Activated CD8-positive, alpha-beta T cell treated with anti-CD3 and anti-CD28 coated beads for 36 hours (primary cell): ENCODE measurements around the gene PLXND1. TPM values are rescaled to one million over a fixed set of nuclear protein-coding genes. Genes with fewer than 3 reads are reported as not detected.

Experiments used
- ATAC-seq: fragments of 200-7000 bp; cut with Tn5 transposase; one replicate; pipeline ENCODE4 v1.10.0; 2021; ENCODE audit warnings: mild to moderate bottlenecking, moderate library complexity
- CTCF ChIA-PET: fragments of 350-600 bp; sonication (Branson Sonifier 250); formaldehyde crosslinking; loops from one replicate; lab custom pipeline; 2021; ENCODE audit warnings: antibody characterized with exemption; lab: Charles Lee
- POLR2A ChIA-PET: fragments of 350-600 bp; sonication (Branson Sonifier 250); formaldehyde crosslinking; loops from one replicate; lab custom pipeline; 2021; ENCODE audit warnings: antibody characterized with exemption; lab: Charles Lee
- DNase-seq: peaks from one replicate; pipeline ENCODE4 v3.0.0-alpha.2; 2020
- H3K27ac Mint-ChIP-seq: one replicate; pipeline ENCODE4 v1.8.0; 2021; ENCODE audit warnings: mild to moderate bottlenecking, mixed read lengths
- H3K27me3 Mint-ChIP-seq: one replicate; pipeline ENCODE4 v1.8.0; 2021; ENCODE audit warnings: mixed read lengths
- H3K36me3 Mint-ChIP-seq: one replicate; pipeline ENCODE4 v1.8.0; 2021; ENCODE audit warnings: low read depth, mixed read lengths
- H3K4me1 Mint-ChIP-seq: one replicate; pipeline ENCODE4 v1.8.0; 2021; ENCODE audit warnings: low read depth, mixed read lengths
- H3K4me3 Mint-ChIP-seq: one replicate; pipeline ENCODE4 v1.8.0; 2021; ENCODE audit warnings: mild to moderate bottlenecking, moderate library complexity, mixed read lengths
- H3K9me3 Mint-ChIP-seq: one replicate; pipeline ENCODE4 v1.8.0; 2021; ENCODE audit warnings: mixed read lengths
- CTCF ChIP-seq: fragments of 200-600 bp; IDR thresholded peaks from one replicate; pipeline ENCODE4 v1.8.0; 2022; ENCODE audit warnings: antibody characterized with exemption, mild to moderate bottlenecking
- intact Hi-C: fragments of 100-400 bp; cut with micrococcal nuclease; formaldehyde crosslinking; loops from one replicate; pipeline ENCODE4 v1.10.0; 2022
- total RNA-seq, 2 experiments: library from RNA; stranded (reverse); gene quantifications; one replicate each; pipeline ENCODE4 v1.2.3, GENCODE V29; 2021

The PLXND1 gene
- total RNA-seq, 2 experiments from 2014 or later, result 10.7 to 12.5 TPM

DNA sequence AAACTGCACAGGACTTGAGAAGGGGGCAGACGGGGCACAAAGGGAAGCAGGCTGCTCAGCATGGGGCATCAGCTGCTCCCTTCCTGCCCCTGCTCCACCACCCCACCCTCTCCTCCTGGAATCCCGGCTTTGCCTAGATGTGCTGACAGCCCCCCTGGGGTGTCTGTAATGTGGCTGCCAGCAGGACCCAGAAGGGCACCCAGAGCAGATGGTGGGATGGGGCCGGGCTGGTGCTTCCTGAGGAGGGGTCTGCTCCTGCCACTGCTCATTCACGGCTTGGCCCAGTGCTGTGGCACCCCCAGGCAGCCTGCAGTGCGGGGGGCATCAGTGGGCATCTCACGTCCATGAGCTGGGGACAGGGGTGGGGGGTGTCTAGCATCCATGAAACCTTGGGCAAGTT is 53.3 kb downstream of the PLXND1 start:
- POLR2A ChIA-PET, result no interaction called here
- H3K27ac Mint-ChIP-seq, result no peak overlapping the region
- peaks cover 3% of the 10 kb centered on the region for H3K4me1 Mint-ChIP-seq
- H3K4me3 Mint-ChIP-seq, result no peak overlapping the region
- intact Hi-C loops, result no loop called here
- H3K27me3 Mint-ChIP-seq, result peaks cover 4% of the 10 kb centered on the region
- no peaks in the 10 kb centered on the region for H3K36me3 Mint-ChIP-seq
- no peaks in the 10 kb centered on the region for H3K9me3 Mint-ChIP-seq
- CTCF ChIA-PET, result interaction anchor here (2.5 kb wide), 1 partner anchor 63 kb away, joined by 9 read pairs; no protein-coding TSS in a partner anchor
- no peak for DNase-seq
- no peak for TF ChIP-seq CTCF
- ATAC-seq, result no peak

- Mint-ChIP-seq H3K36me3 (no peaks in the 10 kb centered on the region), H3K27me3 (peaks cover 4% of the 10 kb centered on the region), H3K4me3 (no peak overlapping the region), H3K4me1 (peaks cover 2% of the 10 kb centered on the region), H3K27ac (no peak overlapping the region), H3K9me3 (no peaks in the 10 kb centered on the region)
- ChIA-PET POLR2A (no interaction called here), CTCF (no interaction called here)
- DNase-seq, result no peak
- intact Hi-C loops, result no loop called here
- ATAC-seq, result no peak
- no peak for TF ChIP-seq CTCF
Observed at GRCh38 chr3:129552287-129553050, 54.0 kb downstream of the PLXND1 start.

DNA sequence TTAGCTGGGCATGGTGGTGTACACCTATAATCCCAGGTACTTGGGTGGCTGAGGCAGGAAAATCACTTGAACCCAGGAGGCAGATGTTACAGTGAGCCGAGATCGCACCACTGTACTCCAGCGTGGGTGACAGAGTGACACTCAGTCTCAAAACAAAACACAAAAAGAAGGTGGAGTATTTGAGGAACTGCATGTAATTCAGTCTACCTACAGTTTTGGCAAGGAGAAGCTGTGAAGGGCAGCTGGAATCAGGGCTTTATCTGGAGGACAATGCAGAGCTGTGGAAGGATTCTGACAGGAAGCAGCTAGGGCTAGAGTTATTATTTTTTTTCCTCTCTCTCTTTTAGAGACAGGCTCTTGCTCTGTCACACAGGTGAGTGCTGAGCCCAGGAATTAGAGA is 56.7 kb downstream of the PLXND1 start:
- no peak for ATAC-seq
- CTCF ChIA-PET, result no interaction called here

GRCh38 chr3:129549006-129549800 is 57.3 kb downstream of the PLXND1 start:
- Mint-ChIP-seq H3K4me1 (peaks cover 2% of the 10 kb centered on the region), H3K27ac (no peak overlapping the region), H3K36me3 (no peaks in the 10 kb centered on the region), H3K9me3 (no peaks in the 10 kb centered on the region), H3K4me3 (no peak overlapping the region), H3K27me3 (peaks cover 4% of the 10 kb centered on the region)
- CTCF ChIA-PET, result no interaction called here
- no peak for ATAC-seq
- TF ChIP-seq CTCF, result no peak
- intact Hi-C loops, result no loop called here
- DNase-seq, result no peak
- POLR2A ChIA-PET, result no interaction called here

More for the DNA sequence above, 56.7 kb downstream of the PLXND1 start:
- Mint-ChIP-seq H3K27ac (no peak overlapping the region), H3K9me3 (no peaks in the 10 kb centered on the region), H3K36me3 (no peaks in the 10 kb centered on the region), H3K4me1 (peaks cover 2% of the 10 kb centered on the region), H3K27me3 (peaks cover 4% of the 10 kb centered on the region), H3K4me3 (no peak overlapping the region)
- no peak for DNase-seq
- TF ChIP-seq CTCF, result no peak
- intact Hi-C loops, result no loop called here
- POLR2A ChIA-PET, result no interaction called here
